ENCODE results near the gene CFAP53. TPM values are rescaled to one million over a fixed set of nuclear protein-coding genes. Genes with fewer than 3 reads are reported as not detected.

Gene CFAP53
- total and polyA plus RNA-seq, 2 of the 4 experiments (the other 2 are of a cell fraction) = under 0.01 to 0.12 TPM

DNA sequence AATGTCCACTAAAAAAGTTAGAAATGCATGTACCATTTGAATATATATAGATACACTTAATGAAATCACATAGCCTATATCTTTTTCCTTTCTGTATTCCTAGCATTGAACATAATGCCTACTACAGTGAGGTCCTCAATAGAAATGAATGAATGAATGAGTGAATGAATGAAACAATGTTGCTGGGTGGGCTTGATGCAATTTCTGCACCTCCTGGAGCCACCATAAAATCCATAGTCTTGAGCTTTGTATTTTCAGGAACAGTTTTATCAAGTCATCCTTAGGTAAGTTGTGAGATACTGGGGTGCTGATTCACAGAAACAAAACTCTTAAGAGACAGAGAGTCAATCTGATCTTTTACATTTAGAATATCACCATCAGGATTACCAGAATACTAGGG lies 3.3 kb downstream of the CFAP53 start:
- Histone ChIP-seq H3K14ac (replicated peaks; ENCODE audit: low read depth, low read length) (no peak overlapping the region), H3K4me3 (ENCODE audit: insufficient read depth, low read depth, low read length) (no peak overlapping the region), H3K4ac (ENCODE audit: low read depth, low read length) (no peak overlapping the region), H4K91ac (ENCODE audit: insufficient read depth, low read depth, low read length) (no peak overlapping the region), H3K9ac (ENCODE audit: low read depth, low read length) (no peak overlapping the region), H3K23ac (ENCODE audit: low read depth, low read length) (no peak overlapping the region), H3K4me1 (ENCODE audit: control insufficient read depth, insufficient read depth, low read length) (no peaks in the 10 kb centered on the region), H4K8ac (ENCODE audit: low read depth in 2 of 2, low read length in 2 of 2) (no peak overlapping the region), H3K27ac (ENCODE audit: insufficient read depth, low read length) (no peak overlapping the region), H3K4me2 (ENCODE audit: low read depth, low read length) (no peak overlapping the region), H2AFZ (replicated peaks; ENCODE audit: low read length, poor library complexity) (no peak overlapping the region), H3K9me3 (ENCODE audit: control insufficient read depth, insufficient read depth, low read length) (no peaks in the 10 kb centered on the region), H4K20me1 (ENCODE audit: insufficient read depth, low read length) (no peaks in the 10 kb centered on the region), H4K5ac (ENCODE audit: low read depth, low read length) (no peak overlapping the region), H3K9me1 (ENCODE audit: insufficient read depth, low read length) (no peaks in the 10 kb centered on the region; the same call in 1 of the 2 replicates), H3K27me3 (ENCODE audit: control insufficient read depth, insufficient read depth, low read length) (no peaks in the 10 kb centered on the region), H2BK5ac (ENCODE audit: low read depth, low read length, poor library complexity, severe bottlenecking) (no peak overlapping the region), H2BK20ac (ENCODE audit: low read depth, low read length) (no peak overlapping the region), H2BK15ac (ENCODE audit: low read depth, low read length) (no peak overlapping the region), H3K36me3 (ENCODE audit: control insufficient read depth, insufficient read depth, low read length) (no peaks in the 10 kb centered on the region), H2AK5ac (ENCODE audit: low read depth, low read length) (no peak overlapping the region), H2AK9ac (replicated peaks; ENCODE audit: low read depth, low read length, poor library complexity) (no peak overlapping the region), H2BK120ac (ENCODE audit: low read depth, low read length) (no peak overlapping the region), H3K18ac (ENCODE audit: low read depth, low read length) (no peak overlapping the region), H3K79me1 (ENCODE audit: low read depth in 1 of 2, low read length in 2 of 2) (no peaks in the 10 kb centered on the region; a peak in 1 of 4 replicates), H3K56ac (ENCODE audit: extremely low read depth, insufficient read depth, low read length) (no peak overlapping the region)
- intact Hi-C loops (cut with micrococcal nuclease) = no loop called here
- POLR2A ChIA-PET (ENCODE audit: unreplicated experiment) = interaction anchor here (0.5 kb wide), 1 partner anchor 1399 kb away, joined by 19 read pairs; no protein-coding TSS in a partner anchor
- TF ChIP-seq POLR2A (IDR thresholded peaks at IDR 0.05; ENCODE audit: low read depth, low read length) (no peak), MXI1 (IDR thresholded peaks at IDR 0.05; ENCODE audit: borderline replicate concordance, low read depth, low read length) (no peak), ELK1 (IDR thresholded peaks at IDR 0.05; ENCODE audit: borderline replicate concordance, low read depth, low read length) (no peak), SMC3 (IDR thresholded peaks at IDR 0.05; ENCODE audit: low read depth, low read length) (no peak), CHD1 (IDR thresholded peaks at IDR 0.05; ENCODE audit: low read depth, low read length) (no peak), RAD21 (IDR thresholded peaks at IDR 0.05; ENCODE audit: low read length) (no peak), MAZ (IDR thresholded peaks at IDR 0.05; ENCODE audit: borderline replicate concordance, low read depth, low read length) (no peak), NFE2L2 (IDR thresholded peaks at IDR 0.05; ENCODE audit: low read depth, low read length) (no peak), FOS (IDR thresholded peaks at IDR 0.05; ENCODE audit: low read depth, low read length) (no peak), RFX5 (IDR thresholded peaks at IDR 0.05; ENCODE audit: low read depth, low read length) (no peak), CEBPB (IDR thresholded peaks at IDR 0.05; ENCODE audit: low read depth, low read length) (no peak), BHLHE40 (IDR thresholded peaks at IDR 0.05; ENCODE audit: low read depth, low read length) (no peak)
- TF ChIP-seq, protein P1, sequence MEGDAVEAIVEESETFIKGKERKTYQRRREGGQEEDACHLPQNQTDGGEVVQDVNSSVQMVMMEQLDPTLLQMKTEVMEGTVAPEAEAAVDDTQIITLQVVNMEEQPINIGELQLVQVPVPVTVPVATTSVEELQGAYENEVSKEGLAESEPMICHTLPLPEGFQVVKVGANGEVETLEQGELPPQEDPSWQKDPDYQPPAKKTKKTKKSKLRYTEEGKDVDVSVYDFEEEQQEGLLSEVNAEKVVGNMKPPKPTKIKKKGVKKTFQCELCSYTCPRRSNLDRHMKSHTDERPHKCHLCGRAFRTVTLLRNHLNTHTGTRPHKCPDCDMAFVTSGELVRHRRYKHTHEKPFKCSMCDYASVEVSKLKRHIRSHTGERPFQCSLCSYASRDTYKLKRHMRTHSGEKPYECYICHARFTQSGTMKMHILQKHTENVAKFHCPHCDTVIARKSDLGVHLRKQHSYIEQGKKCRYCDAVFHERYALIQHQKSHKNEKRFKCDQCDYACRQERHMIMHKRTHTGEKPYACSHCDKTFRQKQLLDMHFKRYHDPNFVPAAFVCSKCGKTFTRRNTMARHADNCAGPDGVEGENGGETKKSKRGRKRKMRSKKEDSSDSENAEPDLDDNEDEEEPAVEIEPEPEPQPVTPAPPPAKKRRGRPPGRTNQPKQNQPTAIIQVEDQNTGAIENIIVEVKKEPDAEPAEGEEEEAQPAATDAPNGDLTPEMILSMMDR (conservative IDR thresholded peaks at IDR 0.05; ENCODE audit: low read depth, low read length) = no peak
- dilution Hi-C loops (cut with HindIII; ENCODE audit: low sequenced_read_pairs, unreplicated experiment) = no loop called here
- no peak for ATAC-seq (ENCODE audit: low read depth)
- in situ Hi-C loops (cut with MboI; ENCODE audit: low sequenced_read_pairs) = no loop called here
- DNase-seq = no peak
- CTCF ChIA-PET = no interaction called here
- no TSS peak for BruUV-seq (replicated peaks)
